Glutamatergic neuron (in vitro differentiated cells): ENCODE results near the gene NAPG. TPM values are rescaled to one million over a fixed set of nuclear protein-coding genes. Genes with fewer than 3 reads are reported as not detected.

Experiments used
- DNase-seq: peaks from one replicate; pipeline ENCODE4 v3.0.0; 2022
- H3K27ac Mint-ChIP-seq: one replicate; pipeline ENCODE4 v1.8.0; 2020; ENCODE audit warnings: mild to moderate bottlenecking, mixed read lengths, inconsistent platforms; ENCODE audit not compliant: unreplicated experiment
- H3K27me3 Mint-ChIP-seq: one replicate; pipeline ENCODE4 v1.8.0; 2020; ENCODE audit warnings: mild to moderate bottlenecking, moderate library complexity, mixed read lengths, inconsistent platforms; ENCODE audit not compliant: unreplicated experiment
- H3K36me3 Mint-ChIP-seq: one replicate; pipeline ENCODE4 v1.8.0; 2020; ENCODE audit warnings: mild to moderate bottlenecking, mixed read lengths, inconsistent platforms; ENCODE audit not compliant: unreplicated experiment
- H3K4me1 Mint-ChIP-seq: one replicate; pipeline ENCODE4 v1.8.0; 2020; ENCODE audit warnings: mild to moderate bottlenecking, low read depth, mixed read lengths, inconsistent platforms; ENCODE audit not compliant: unreplicated experiment
- H3K4me3 Mint-ChIP-seq: one replicate; pipeline ENCODE4 v1.8.0; 2020; ENCODE audit warnings: mild to moderate bottlenecking, mixed read lengths, inconsistent platforms; ENCODE audit not compliant: unreplicated experiment
- H3K9me3 Mint-ChIP-seq: one replicate; pipeline ENCODE4 v1.8.0; 2020; ENCODE audit warnings: mild to moderate bottlenecking, moderate library complexity, mixed read lengths, inconsistent platforms; ENCODE audit not compliant: unreplicated experiment
- CTCF ChIP-seq: fragments of 200-600 bp; sonication (generic); IDR thresholded peaks from one replicate; pipeline ENCODE4 v1.5.0; 2021; ENCODE audit not compliant: partially characterized antibody, unreplicated experiment
- total RNA-seq: library from RNA; stranded (reverse); fragmentation: NEBNext Ultra II Directional; extraction: Animal tissue kit (Norgen Biotek cat#: 25700); gene quantifications from one replicate; pipeline ENCODE4 v1.2.1, GENCODE V29; 2021; ENCODE audit not compliant: unreplicated experiment

Gene NAPG
- total RNA-seq, 1 donor from 2014 or later, result 69.7 TPM

- Mint-ChIP-seq H3K27me3 (peaks cover 19% of the 10 kb centered on the region), H3K4me1 (peaks cover 15% of the 10 kb centered on the region), H3K36me3 (peaks cover 10% of the 10 kb centered on the region), H3K4me3 (no peak overlapping the region), H3K9me3 (peaks cover 7% of the 10 kb centered on the region), H3K27ac (no peak overlapping the region)
- no peak for DNase-seq
- no peak for TF ChIP-seq CTCF
Observed at GRCh38 chr18:10557085-10557677, 31.4 kb downstream of the NAPG start.

- H3K9me3 Mint-ChIP-seq, result peaks cover 7% of the 10 kb centered on the region
- H3K4me3 Mint-ChIP-seq, result no peak overlapping the region
- H3K27me3 Mint-ChIP-seq, result peaks cover 19% of the 10 kb centered on the region
- H3K36me3 Mint-ChIP-seq, result peaks cover 10% of the 10 kb centered on the region
- peaks cover 15% of the 10 kb centered on the region for H3K4me1 Mint-ChIP-seq
- no peak for TF ChIP-seq CTCF
- no peak overlapping the region for H3K27ac Mint-ChIP-seq
- DNase-seq, result no peak
Observed at GRCh38 chr18:10558243-10558966, 32.6 kb downstream of the NAPG start.

- Mint-ChIP-seq H3K4me1 (peaks cover 15% of the 10 kb centered on the region), H3K36me3 (peaks cover 10% of the 10 kb centered on the region), H3K27ac (no peak overlapping the region), H3K4me3 (no peak overlapping the region), H3K9me3 (peaks cover 7% of the 10 kb centered on the region), H3K27me3 (peaks cover 19% of the 10 kb centered on the region)
- DNase-seq, result no peak
- TF ChIP-seq CTCF, result no peak
Observed at GRCh38 chr18:10558967-10559298, 33.1 kb downstream of the NAPG start.

- Mint-ChIP-seq H3K4me3 (no peak overlapping the region), H3K27me3 (peaks cover 19% of the 10 kb centered on the region), H3K9me3 (peaks cover 7% of the 10 kb centered on the region), H3K27ac (peak overlapping the region; percentile 85), H3K36me3 (peaks cover 10% of the 10 kb centered on the region), H3K4me1 (peaks cover 15% of the 10 kb centered on the region)
- peak; percentile 20 for DNase-seq
- TF ChIP-seq CTCF, result no peak
Observed at GRCh38 chr18:10559553-10560451, 34.0 kb downstream of the NAPG start.
